PC-9 (cell line): ENCODE measurements around the gene GAL. TPM values are rescaled to one million over a fixed set of nuclear protein-coding genes. Genes with fewer than 3 reads are reported as not detected.

Source experiments
- BruUV-seq: library from RNA; stranded (reverse); fragments of 400-500 nt; replicated peaks from 2 replicates; lab custom pipeline; 2021; lab: Mats Ljungman, UMichigan
- CTCF ChIA-PET: fragments of 300-600 bp; sonication (Branson Sonifier 250); formaldehyde crosslinking; loops from one replicate; lab custom pipeline; 2022; ENCODE audit warnings: antibody characterized with exemption; lab: Charles Lee
- POLR2A ChIA-PET: fragments of 300-600 bp; sonication (Branson Sonifier 250); formaldehyde crosslinking; loops from one replicate; lab custom pipeline; 2022; ENCODE audit warnings: antibody characterized with exemption; ENCODE audit not compliant: unreplicated experiment; lab: Charles Lee
- DNase-seq, 2 experiments: peaks; one replicate each; pipeline versions ENCODE4 v3.0.0 to v3.0.0-alpha.2; 2015 to 2022; ENCODE audit warnings: mixed read lengths in 1 of 2
- H2AFZ ChIP-seq: fragments of 200-600 bp; sonication (generic); 2 replicates; pipeline ENCODE4 v1.8.1; 2017; ENCODE audit warnings: antibody characterized with exemption
- H3F3A ChIP-seq: fragments of 200-600 bp; sonication (generic); 2 replicates; pipeline ENCODE4 v1.8.1; 2017; ENCODE audit warnings: antibody characterized with exemption, mild to moderate bottlenecking, low read depth; ENCODE audit not compliant: insufficient read depth
- H3K27ac ChIP-seq: fragments of 200-600 bp; sonication (generic); 2 replicates; pipeline ENCODE4 v1.6.1; 2016; ENCODE audit warnings: mixed run types
- H3K27me3 ChIP-seq: fragments of 200-600 bp; sonication (generic); 2 replicates; pipeline ENCODE4 v1.6.1; 2016; ENCODE audit warnings: low read depth, mixed run types; ENCODE audit not compliant: insufficient read depth
- H3K36me3 ChIP-seq: fragments of 200-600 bp; sonication (generic); 2 replicates; pipeline ENCODE4 v1.6.1; 2016; ENCODE audit warnings: low read depth, mixed run types
- H3K4me1 ChIP-seq: fragments of 200-600 bp; sonication (generic); replicated peaks from 2 replicates; pipeline ENCODE4 v1.6.1; 2016; ENCODE audit warnings: mixed run types; ENCODE audit not compliant: insufficient read depth
- H3K4me2 ChIP-seq: fragments of 200-600 bp; sonication (generic); 2 replicates; pipeline ENCODE4 v1.6.1; 2017; ENCODE audit warnings: mixed run types
- H3K4me3 ChIP-seq: fragments of 200-600 bp; sonication (generic); 2 replicates; pipeline ENCODE4 v1.6.1; 2016; ENCODE audit warnings: mixed run types
- H3K79me2 ChIP-seq: fragments of 200-600 bp; sonication (generic); 2 replicates; pipeline ENCODE4 v1.6.1; 2017; ENCODE audit warnings: low read depth, mixed run types
- H3K9me2 ChIP-seq: fragments of 200-600 bp; sonication (generic); 2 replicates; pipeline ENCODE4 v1.8.1; 2017; ENCODE audit warnings: mild to moderate bottlenecking; ENCODE audit not compliant: insufficient read depth
- H3K9me3 ChIP-seq: fragments of 200-600 bp; sonication (generic); 2 replicates; pipeline ENCODE4 v1.8.1; 2016; ENCODE audit warnings: low read depth; ENCODE audit not compliant: insufficient read depth
- H4K20me1 ChIP-seq: fragments of 200-600 bp; sonication (generic); 2 replicates; pipeline ENCODE4 v1.8.1; 2017; ENCODE audit not compliant: insufficient read depth
- EZH2 ChIP-seq: fragments of 200-600 bp; sonication (generic); IDR thresholded peaks from 2 replicates; pipeline ENCODE4 v1.8.0; 2017; ENCODE audit warnings: antibody characterized with exemption, low read depth
- intact Hi-C: fragments of 100-400 bp; cut with micrococcal nuclease; formaldehyde crosslinking; loops from one replicate; pipeline ENCODE4 v1.10.0; 2022; ENCODE audit not compliant: unreplicated experiment
- total RNA-seq: library from RNA; stranded (reverse); gene quantifications from 2 replicates; pipeline ENCODE4 v1.2.3, GENCODE V29; 2021
- TF ChIP-seq, protein P1 (sequence below): fragments of 200-600 bp; sonication (generic); conservative IDR thresholded peaks from 2 replicates; pipeline ENCODE4 v1.6.1; 2017; ENCODE audit warnings: mixed run types, antibody characterized with exemption, mild to moderate bottlenecking, moderate library complexity

The GAL gene
- total RNA-seq, 1 experiment from 2014 or later: 12.8 TPM

DNA sequence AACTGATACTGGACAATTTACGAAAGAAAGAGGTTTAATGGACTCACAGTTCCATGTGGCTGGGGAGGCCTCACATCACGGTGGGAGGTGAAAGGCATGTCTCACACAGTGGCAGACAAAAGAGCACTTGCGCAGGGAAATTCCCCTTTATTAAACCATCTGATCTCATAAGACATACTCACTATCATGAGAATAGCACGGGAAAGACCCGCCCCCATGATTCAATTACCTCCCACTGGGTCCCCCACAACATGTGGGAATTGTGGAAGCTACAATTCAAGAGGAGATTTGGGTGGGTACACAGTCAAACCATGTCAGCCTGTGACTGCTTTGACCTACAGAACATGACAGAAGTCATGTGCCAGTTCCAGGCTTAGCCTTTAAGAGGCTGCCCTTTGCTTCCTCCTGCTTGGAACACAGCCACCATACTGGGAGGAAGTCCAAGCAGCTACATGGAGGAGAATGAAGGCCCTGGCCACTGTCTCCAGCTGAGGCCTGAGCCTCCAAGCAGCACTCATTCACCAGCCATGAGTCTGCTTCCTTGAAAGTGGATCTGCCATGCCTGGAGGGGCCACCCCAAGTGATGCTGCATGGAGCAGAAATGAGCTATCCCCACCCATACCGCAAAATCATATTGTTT, 10.9 kb upstream of the GAL start:
- no peaks in the 10 kb centered on the region for H4K20me1 ChIP-seq
- ChIA-PET CTCF (no interaction called here), POLR2A (interaction anchor here (0.6 kb wide), 1 partner anchor 75 kb away, joined by 3 read pairs; no protein-coding TSS in a partner anchor)
- BruUV-seq: no TSS peak
- peaks cover 20% of the 10 kb centered on the region for H3K4me1 ChIP-seq
- H3K4me3 ChIP-seq: no peak overlapping the region
- no peaks in the 10 kb centered on the region for H3K9me3 ChIP-seq
- DNase-seq: no peak
- no peaks in the 10 kb centered on the region for H3K79me2 ChIP-seq
- H3K27me3 ChIP-seq: no peaks in the 10 kb centered on the region
- no peak overlapping the region for H3K27ac ChIP-seq
- no peak overlapping the region for H3K4me2 ChIP-seq
- no peaks in the 10 kb centered on the region for H3K9me2 ChIP-seq
- no peaks in the 10 kb centered on the region for H3K36me3 ChIP-seq
- H3F3A ChIP-seq: peaks cover 20% of the 10 kb centered on the region
- intact Hi-C loops: no loop called here
- no peak overlapping the region for H2AFZ ChIP-seq
- TF ChIP-seq EZH2: no peak
- TF ChIP-seq, protein P1, sequence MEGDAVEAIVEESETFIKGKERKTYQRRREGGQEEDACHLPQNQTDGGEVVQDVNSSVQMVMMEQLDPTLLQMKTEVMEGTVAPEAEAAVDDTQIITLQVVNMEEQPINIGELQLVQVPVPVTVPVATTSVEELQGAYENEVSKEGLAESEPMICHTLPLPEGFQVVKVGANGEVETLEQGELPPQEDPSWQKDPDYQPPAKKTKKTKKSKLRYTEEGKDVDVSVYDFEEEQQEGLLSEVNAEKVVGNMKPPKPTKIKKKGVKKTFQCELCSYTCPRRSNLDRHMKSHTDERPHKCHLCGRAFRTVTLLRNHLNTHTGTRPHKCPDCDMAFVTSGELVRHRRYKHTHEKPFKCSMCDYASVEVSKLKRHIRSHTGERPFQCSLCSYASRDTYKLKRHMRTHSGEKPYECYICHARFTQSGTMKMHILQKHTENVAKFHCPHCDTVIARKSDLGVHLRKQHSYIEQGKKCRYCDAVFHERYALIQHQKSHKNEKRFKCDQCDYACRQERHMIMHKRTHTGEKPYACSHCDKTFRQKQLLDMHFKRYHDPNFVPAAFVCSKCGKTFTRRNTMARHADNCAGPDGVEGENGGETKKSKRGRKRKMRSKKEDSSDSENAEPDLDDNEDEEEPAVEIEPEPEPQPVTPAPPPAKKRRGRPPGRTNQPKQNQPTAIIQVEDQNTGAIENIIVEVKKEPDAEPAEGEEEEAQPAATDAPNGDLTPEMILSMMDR: no peak

GRCh38 chr11:68673991-68674390, 10.4 kb upstream of the GAL start:
- H3K4me2 ChIP-seq: no peak overlapping the region
- H3K79me2 ChIP-seq: no peaks in the 10 kb centered on the region
- H3K9me2 ChIP-seq: no peaks in the 10 kb centered on the region
- CTCF ChIA-PET: no interaction called here
- no peaks in the 10 kb centered on the region for H3K9me3 ChIP-seq
- H3F3A ChIP-seq: peaks cover 20% of the 10 kb centered on the region
- TF ChIP-seq EZH2: no peak
- TF ChIP-seq, protein P1: no peak
- POLR2A ChIA-PET: no interaction called here
- intact Hi-C loops: no loop called here
- H3K36me3 ChIP-seq: no peaks in the 10 kb centered on the region
- DNase-seq: no peak
- H3K27ac ChIP-seq: no peak overlapping the region
- no peak overlapping the region for H2AFZ ChIP-seq
- H3K27me3 ChIP-seq: no peaks in the 10 kb centered on the region
- H4K20me1 ChIP-seq: no peaks in the 10 kb centered on the region
- no TSS peak for BruUV-seq
- no peak overlapping the region for H3K4me3 ChIP-seq
- peaks cover 20% of the 10 kb centered on the region for H3K4me1 ChIP-seq

DNA sequence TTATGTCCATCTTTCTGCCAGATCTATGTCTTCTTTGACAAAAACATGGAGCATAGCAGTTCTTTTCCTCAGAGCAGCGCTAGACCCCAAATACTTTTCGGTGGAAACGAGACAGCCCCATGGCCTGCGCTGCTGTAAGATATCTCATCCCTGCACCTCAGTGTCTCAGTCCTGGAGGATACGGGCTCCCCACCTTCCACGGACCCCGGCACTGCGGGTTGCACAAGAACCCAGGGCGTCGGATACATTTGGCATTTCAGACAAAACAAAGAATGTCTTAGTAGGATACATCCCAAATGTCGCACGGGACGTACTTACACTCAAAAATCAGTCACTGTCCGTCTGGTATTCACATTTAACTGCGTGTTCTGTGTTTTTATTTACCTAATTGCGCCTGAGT, 9.9 kb upstream of the GAL start:
- peaks cover 20% of the 10 kb centered on the region for H3K4me1 ChIP-seq
- ChIA-PET CTCF (no interaction called here), POLR2A (no interaction called here)
- H3K79me2 ChIP-seq: no peaks in the 10 kb centered on the region
- no peak overlapping the region for H2AFZ ChIP-seq
- no peak for TF ChIP-seq EZH2
- TF ChIP-seq, protein P1: no peak
- H3K9me2 ChIP-seq: no peaks in the 10 kb centered on the region
- H3K27me3 ChIP-seq: no peaks in the 10 kb centered on the region
- peaks cover 20% of the 10 kb centered on the region for H3F3A ChIP-seq
- no peak overlapping the region for H3K4me2 ChIP-seq
- no peaks in the 10 kb centered on the region for H3K9me3 ChIP-seq
- no TSS peak for BruUV-seq
- no peak for DNase-seq
- no peak overlapping the region for H3K27ac ChIP-seq
- no peaks in the 10 kb centered on the region for H3K36me3 ChIP-seq
- intact Hi-C loops: no loop called here
- H3K4me3 ChIP-seq: no peak overlapping the region
- H4K20me1 ChIP-seq: no peaks in the 10 kb centered on the region
